ENCODE measurements around the gene CHTOP.

DNA sequence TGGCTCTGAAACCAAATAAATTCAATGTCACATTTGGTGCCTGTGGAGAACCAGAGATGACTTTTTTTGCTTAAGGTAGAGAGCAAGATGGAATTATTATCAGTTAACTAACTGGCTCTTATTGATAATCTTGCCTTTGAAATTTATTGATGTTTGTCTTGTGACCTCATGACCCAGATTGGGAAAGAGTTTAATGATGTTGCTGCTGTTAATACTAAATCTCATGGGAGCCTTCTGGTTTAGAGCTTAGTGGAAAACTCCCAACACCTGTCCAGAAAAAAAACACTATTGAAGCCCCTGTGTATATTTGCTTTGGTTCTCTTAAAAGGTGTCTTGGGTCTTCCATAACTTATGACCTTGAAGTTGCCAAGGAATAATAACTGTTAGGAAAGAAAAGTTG, 9.9 kb downstream of the CHTOP start:
- TF ChIP-seq, protein P1, sequence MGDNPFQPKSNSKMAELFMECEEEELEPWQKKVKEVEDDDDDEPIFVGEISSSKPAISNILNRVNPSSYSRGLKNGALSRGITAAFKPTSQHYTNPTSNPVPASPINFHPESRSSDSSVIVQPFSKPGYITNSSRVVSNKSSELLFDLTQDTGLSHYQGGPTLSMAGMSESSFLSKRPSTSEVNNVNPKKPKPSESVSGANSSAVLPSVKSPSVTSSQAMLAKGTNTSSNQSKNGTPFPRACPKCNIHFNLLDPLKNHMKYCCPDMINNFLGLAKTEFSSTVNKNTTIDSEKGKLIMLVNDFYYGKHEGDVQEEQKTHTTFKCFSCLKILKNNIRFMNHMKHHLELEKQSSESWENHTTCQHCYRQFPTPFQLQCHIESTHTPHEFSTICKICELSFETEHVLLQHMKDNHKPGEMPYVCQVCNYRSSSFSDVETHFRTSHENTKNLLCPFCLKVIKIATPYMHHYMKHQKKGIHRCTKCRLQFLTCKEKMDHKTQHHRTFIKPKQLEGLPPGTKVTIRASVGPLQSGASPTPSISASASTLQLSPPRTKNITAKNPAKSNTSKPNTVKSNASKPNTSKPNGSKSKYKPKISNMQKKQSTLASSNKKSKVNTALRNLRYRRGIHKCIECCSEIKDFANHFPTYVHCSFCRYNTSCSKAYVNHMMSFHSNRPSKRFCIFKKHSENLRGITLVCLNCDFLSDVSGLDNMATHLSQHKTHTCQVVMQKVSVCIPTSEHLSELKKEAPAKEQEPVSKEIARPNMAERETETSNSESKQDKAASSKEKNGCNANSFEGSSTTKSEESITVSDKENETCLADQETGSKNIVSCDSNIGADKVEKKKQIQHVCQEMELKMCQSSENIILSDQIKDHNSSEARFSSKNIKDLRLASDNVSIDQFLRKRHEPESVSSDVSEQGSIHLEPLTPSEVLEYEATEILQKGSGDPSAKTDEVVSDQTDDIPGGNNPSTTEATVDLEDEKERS (tag by site-specific recombination; IDR thresholded peaks at IDR 0.05): no peak
- TF ChIP-seq, protein P2, sequence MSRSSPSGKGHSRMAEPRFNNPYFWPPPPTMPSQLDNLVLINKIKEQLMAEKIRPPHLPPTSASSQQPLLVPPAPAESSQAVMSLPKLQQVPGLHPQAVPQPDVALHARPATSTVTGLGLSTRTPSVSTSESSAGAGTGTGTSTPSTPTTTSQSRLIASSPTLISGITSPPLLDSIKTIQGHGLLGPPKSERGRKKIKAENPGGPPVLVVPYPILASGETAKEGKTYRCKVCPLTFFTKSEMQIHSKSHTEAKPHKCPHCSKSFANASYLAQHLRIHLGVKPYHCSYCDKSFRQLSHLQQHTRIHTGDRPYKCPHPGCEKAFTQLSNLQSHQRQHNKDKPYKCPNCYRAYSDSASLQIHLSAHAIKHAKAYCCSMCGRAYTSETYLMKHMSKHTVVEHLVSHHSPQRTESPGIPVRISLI (tag by site-specific recombination; IDR thresholded peaks at IDR 0.05): no peak
- TF ChIP-seq ZNF521 (tag by site-specific recombination; IDR thresholded peaks at IDR 0.05) (no peak), PRDM6 (tag by site-specific recombination; IDR thresholded peaks at IDR 0.05) (no peak)
- TF ChIP-seq, protein P3, sequence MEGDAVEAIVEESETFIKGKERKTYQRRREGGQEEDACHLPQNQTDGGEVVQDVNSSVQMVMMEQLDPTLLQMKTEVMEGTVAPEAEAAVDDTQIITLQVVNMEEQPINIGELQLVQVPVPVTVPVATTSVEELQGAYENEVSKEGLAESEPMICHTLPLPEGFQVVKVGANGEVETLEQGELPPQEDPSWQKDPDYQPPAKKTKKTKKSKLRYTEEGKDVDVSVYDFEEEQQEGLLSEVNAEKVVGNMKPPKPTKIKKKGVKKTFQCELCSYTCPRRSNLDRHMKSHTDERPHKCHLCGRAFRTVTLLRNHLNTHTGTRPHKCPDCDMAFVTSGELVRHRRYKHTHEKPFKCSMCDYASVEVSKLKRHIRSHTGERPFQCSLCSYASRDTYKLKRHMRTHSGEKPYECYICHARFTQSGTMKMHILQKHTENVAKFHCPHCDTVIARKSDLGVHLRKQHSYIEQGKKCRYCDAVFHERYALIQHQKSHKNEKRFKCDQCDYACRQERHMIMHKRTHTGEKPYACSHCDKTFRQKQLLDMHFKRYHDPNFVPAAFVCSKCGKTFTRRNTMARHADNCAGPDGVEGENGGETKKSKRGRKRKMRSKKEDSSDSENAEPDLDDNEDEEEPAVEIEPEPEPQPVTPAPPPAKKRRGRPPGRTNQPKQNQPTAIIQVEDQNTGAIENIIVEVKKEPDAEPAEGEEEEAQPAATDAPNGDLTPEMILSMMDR (tag by site-specific recombination; IDR thresholded peaks at IDR 0.05): no peak
